HG03571 (cell line): ENCODE measurements around the gene ZCCHC9.
"Not testable (repeated sequence)": the region's sequence is repeated elsewhere in the genome, so short reads cannot be mapped to it uniquely, and the experiment has no call there.

Experiments used
- ATAC-seq: cut with Tn5 transposase; IDR thresholded peaks from one replicate; pipeline ENCODE4 v1.9.1; 2021; ENCODE audit not compliant: unreplicated experiment

Gene ZCCHC9, protein sequence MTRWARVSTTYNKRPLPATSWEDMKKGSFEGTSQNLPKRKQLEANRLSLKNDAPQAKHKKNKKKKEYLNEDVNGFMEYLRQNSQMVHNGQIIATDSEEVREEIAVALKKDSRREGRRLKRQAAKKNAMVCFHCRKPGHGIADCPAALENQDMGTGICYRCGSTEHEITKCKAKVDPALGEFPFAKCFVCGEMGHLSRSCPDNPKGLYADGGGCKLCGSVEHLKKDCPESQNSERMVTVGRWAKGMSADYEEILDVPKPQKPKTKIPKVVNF

GRCh38 chr5:81301271-81302015 is at the start of gene ZCCHC9:
TSS of gene ZCCHC9 (plus strand) at chr5:81301587. CDS start at chr5:81304758, 3,171 bp downstream.
- peak; percentile 96 for ATAC-seq

GRCh38 chr5:81251922-81252321 is 49.5 kb upstream of the ZCCHC9 start:
- ATAC-seq = no peak

- no peak for ATAC-seq
Observed at GRCh38 chr5:81252904-81253303, 48.5 kb upstream of the ZCCHC9 start.

- ATAC-seq = no peak
Observed at GRCh38 chr5:81253875-81254274, 47.5 kb upstream of the ZCCHC9 start.

- no peak for ATAC-seq
Observed at GRCh38 chr5:81254886-81255559, 46.4 kb upstream of the ZCCHC9 start.

GRCh38 chr5:81256766-81257165 is 44.6 kb upstream of the ZCCHC9 start:
- ATAC-seq = no peak

- not testable (repeated sequence) for ATAC-seq
Observed at GRCh38 chr5:81262796-81263195, 38.6 kb upstream of the ZCCHC9 start.

- ATAC-seq = no peak
Observed at GRCh38 chr5:81265101-81265500, 36.3 kb upstream of the ZCCHC9 start.

GRCh38 chr5:81268521-81269196 is 32.7 kb upstream of the ZCCHC9 start:
- ATAC-seq = no peak

DNA sequence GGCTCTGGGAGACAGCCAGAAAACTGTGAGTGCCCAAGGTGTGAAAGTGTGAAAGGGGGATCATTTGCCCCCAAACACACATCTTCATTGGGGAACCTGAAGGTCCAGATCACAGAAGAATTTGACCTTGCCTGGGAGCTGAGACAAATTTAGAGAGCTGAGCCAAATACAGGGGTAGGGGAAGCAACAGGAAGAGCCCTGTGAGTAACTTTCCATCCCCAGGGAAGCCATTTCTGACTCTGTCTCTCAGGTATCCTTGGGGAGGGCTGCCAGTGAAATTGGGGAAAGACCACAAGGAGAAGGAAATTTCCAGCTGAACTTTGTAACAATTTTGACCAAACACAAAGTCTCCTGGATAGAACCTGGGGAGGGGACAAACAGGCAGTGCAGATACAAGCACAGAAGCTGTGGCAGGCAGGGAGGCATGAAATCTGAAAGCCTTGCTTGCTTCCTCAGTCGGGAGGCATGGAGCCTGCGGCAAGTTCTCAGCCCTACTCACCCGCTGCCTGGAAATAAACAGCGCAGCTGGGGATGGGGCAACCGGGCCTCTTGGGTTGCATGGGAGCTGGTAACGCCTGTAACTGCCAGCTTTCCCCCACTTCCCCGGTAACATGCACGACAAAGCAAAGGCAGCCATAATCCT is 31.5 kb upstream of the ZCCHC9 start:
- no peak for ATAC-seq

DNA sequence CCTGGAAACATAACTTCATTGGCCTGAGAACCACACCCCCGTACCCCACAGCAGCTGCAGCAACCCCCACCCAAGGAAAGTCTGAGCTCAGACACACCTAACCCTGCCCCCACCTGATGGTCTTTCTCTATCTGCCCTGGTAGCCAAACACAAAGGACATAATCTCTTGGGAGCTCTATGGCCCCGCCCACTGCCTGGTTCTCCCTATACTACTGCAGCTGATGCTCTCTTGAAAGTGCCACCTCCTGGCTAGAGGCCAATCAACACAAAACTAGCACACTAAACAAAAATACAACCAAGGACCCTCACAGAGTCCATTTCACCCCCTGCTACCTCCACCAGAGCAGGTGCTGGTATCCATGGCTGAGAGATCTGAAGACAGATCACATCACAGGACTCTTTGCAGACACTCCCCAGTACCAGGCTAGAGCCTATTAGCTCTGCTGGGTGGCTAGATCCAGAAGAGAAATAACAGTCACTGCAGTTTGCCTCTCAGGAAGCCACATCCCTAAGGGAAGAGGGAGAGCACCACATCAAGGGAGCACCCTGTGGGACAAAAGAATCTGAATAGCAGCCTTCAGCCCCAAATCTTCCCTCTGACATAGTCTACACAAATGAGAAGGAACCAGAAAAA is 30.9 kb upstream of the ZCCHC9 start:
- not testable (repeated sequence) for ATAC-seq

DNA sequence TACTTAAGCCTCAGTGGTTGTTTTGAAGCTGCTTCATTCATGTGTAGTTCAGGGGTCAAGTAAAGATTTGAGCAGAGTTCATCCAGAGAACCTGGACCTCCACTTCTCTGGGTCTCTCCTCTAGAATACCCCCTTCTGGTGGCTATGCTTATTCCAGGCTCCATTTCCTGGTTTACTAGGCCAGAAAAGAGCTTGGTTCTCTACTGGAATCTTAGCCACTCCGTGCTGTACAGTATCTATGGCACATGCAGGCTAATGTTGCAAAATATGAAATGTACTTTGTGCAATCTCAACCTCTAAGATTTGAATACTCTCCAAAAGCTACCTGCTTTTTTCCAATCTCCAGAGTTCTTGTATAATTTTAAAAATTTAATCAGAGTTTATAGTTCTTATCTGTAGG is 17.4 kb upstream of the ZCCHC9 start:
- ATAC-seq = no peak

DNA sequence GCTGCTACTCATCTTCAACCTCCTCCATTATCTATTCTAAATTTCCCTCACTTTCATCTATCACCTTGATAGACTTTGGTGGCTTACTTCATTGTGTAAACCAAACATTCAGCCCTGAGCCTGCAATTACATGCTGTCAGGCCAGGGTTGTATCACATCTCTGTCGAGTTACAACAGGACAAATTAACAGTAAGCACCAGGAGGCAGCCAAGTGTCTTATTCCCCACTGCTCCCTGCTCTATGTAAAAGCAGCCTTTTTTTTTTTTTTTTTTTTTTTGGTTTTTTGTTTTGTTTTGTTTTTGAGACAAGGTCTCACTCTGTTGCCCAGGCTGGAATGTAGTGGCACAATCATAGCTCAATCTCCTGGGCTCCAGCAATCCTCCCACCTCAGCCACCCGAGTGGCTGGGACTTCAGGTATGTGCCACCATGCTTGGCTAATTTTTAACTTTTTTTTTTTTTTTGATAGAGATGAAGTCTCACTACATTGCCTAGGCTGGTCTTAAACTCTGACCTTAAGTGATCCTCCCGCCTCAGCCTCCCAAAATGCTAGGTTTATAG is 15.2 kb upstream of the ZCCHC9 start:
- no peak for ATAC-seq

GRCh38 chr5:81288021-81288433 is 13.4 kb upstream of the ZCCHC9 start:
- no peak for ATAC-seq

DNA sequence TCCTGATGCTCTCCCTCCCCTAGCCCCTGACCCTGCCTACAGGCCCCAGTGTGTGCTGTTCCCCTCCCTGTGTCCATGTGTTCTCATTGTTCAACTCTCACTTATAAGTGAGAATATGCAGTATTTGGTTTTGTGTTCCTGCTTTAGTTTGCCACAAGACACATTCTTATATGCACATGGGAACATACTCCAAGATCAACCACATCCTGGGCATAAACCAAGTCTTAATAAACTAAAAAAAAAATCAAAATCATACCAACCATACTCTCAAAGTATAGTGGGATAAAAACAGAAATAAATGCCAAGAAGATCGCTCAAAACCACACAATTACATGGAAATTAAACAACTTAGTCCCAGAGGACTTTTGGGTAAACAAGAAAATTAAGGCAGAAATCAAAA is 11.2 kb upstream of the ZCCHC9 start:
- ATAC-seq = no peak

DNA sequence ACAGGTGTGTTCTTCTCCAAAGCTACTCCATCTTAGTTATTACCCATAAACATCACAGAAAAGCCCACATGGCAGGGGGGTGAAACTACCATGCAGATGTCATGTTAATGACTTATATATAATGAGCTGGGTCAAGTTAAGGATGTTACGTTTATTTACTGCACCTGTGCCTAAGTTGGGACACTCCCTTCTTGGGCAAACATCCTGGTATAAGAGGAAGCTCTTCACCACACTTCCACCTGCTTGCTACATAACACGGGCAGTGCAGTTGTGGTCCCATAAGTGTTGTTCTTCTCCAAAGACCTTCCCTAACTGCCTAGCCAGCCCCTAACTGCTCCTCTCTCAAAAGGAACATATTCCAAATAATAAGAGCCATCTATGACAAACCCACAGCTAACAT is 9.3 kb upstream of the ZCCHC9 start:
- no peak for ATAC-seq

DNA sequence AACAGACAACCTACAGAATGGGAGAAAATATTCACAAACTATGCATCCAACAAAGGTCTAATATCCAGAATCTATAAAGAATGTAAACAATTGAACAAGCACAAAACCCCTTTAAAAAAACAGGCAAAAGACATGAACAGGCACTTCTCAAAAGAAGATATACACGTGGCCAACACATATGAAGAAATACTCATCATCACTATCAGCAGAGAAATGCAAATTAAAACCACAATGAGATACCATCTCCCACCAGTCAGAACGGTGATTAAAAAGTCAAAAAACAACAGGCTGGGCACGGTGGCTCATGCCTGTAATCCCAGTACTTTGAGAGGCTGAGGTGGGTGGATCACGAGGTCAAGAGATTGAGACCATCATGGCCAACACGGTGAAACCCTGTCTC is 7.4 kb upstream of the ZCCHC9 start:
- ATAC-seq = not testable (repeated sequence)

DNA sequence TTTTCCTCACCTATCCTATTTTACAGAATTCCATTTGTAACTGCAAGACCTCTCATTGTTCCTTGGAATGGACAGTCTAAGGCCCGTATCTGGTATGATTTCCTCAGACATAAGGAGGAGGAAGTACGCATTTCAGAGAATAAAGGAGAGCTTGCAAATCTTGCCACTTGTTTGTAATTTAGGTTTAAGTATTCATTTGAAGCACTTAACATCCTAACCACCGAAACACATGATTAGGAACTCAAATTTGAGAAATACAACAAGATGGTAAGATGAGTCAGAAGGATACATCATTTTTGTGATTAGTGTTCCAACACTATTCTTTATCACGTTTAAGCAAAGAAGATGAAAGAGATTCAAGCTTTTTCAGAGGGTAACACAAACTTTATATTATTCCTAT is 3.9 kb upstream of the ZCCHC9 start:
- ATAC-seq = no peak

DNA sequence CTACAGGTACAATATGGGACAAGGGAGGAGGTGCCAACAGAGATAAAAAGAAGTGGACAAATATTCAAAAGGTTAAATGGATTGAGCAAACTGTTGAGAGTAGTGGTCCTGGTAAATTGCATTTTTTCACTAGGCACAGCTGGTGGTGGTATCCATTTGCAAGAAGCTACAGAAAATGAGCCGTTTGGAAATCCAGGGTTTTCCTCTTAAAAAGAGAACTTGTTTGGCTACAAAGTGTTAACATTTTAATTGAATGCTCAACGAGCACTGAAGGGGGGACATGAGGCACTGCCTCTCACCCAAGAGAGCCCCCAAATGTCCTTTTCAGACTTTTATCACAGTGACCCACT is 491 bp upstream of the ZCCHC9 start:
- ATAC-seq = no peak

GRCh38 chr5:81302596-81302995 is 1.2 kb downstream of the ZCCHC9 start:
- ATAC-seq = no peak
